NCI-H446 (cell line): Measurements from ENCODE around the gene SPATA16.
"Not testable (repeated sequence)": the region's sequence is repeated elsewhere in the genome, so short reads cannot be mapped to it uniquely, and the experiment has no call there.

Experiments used
- DNase-seq, 2 experiments: peaks; one replicate each; lab custom pipeline; 2025; lab: John Stamatoyannopoulos, UW

SPATA16 gene

GRCh38 chr3:172876297-172876696 is 264.7 kb downstream of the SPATA16 start:
- DNase-seq: no peak

- DNase-seq: no peak
Observed at GRCh38 chr3:172875039-172875438, 266.0 kb downstream of the SPATA16 start.

- peak in 1 of 2 experiments; percentile 31 for DNase-seq
Observed at GRCh38 chr3:172869784-172870518, 271.1 kb downstream of the SPATA16 start.

GRCh38 chr3:172869368-172869771 is 271.7 kb downstream of the SPATA16 start:
- peak in 1 of 2 experiments; percentile 51 for DNase-seq

GRCh38 chr3:172868582-172869200 is 272.3 kb downstream of the SPATA16 start:
- no peak for DNase-seq

- not testable (repeated sequence) for DNase-seq
Observed at GRCh38 chr3:172866726-172867350, 274.2 kb downstream of the SPATA16 start.

- no peak for DNase-seq
Observed at GRCh38 chr3:172859041-172859440, 282.0 kb downstream of the SPATA16 start.

- no peak for DNase-seq
Observed at GRCh38 chr3:172856795-172857742, 284.0 kb downstream of the SPATA16 start.

GRCh38 chr3:172855037-172855436 is 286.0 kb downstream of the SPATA16 start:
- DNase-seq: no peak

- DNase-seq: no peak
Observed at GRCh38 chr3:172853921-172854666, 286.9 kb downstream of the SPATA16 start.

- no peak for DNase-seq
Observed at GRCh38 chr3:172853005-172853404, 288.0 kb downstream of the SPATA16 start.

- peak in 1 of 2 experiments; percentile 17 for DNase-seq
Observed at GRCh38 chr3:172848910-172849309, 292.1 kb downstream of the SPATA16 start.

- DNase-seq: no peak
Observed at GRCh38 chr3:172847292-172847691, 293.7 kb downstream of the SPATA16 start.

GRCh38 chr3:172846706-172847105 is 294.3 kb downstream of the SPATA16 start:
- peak in 1 of 2 experiments; percentile 23 for DNase-seq

- no peak for DNase-seq
Observed at GRCh38 chr3:172846103-172846561, 294.9 kb downstream of the SPATA16 start.

- no peak for DNase-seq
Observed at GRCh38 chr3:172844428-172844827, 296.6 kb downstream of the SPATA16 start.

- DNase-seq: no peak
Observed at GRCh38 chr3:172840913-172841312, 300.1 kb downstream of the SPATA16 start.

- DNase-seq: no peak
Observed at GRCh38 chr3:172840463-172840862, 300.6 kb downstream of the SPATA16 start.

- peak; percentile 9 to 76 for DNase-seq
Observed at GRCh38 chr3:172839679-172840078, 301.4 kb downstream of the SPATA16 start.
